Myocyte (in vitro differentiated cells): Measurements from ENCODE around the gene FAM185A. TPM values are rescaled to one million over a fixed set of nuclear protein-coding genes. Genes with fewer than 3 reads are reported as not detected.
A peak's percentile ranks its signal among the peaks of the same experiment; 100 is the strongest.
"Not testable (repeated sequence)": the region's sequence is repeated elsewhere in the genome, so short reads cannot be mapped to it uniquely, and the experiment has no call there.

ENCODE experiments used
- DNase-seq: peaks from one replicate; pipeline ENCODE4 v3.0.0-alpha.2; 2012; ENCODE audit warnings: low read depth
- total RNA-seq: library from RNA; depleted of rRNA; stranded (reverse); fragments of >200 nt; gene quantifications from 2 replicates; pipeline ENCODE4 v1.2.3, GENCODE V29; 2014

Gene FAM185A
- total RNA-seq, 1 donor from 2014 or later: 9.8 TPM

GRCh38 chr7:102776217-102776616 is 27.4 kb downstream of the FAM185A start:
- not testable (repeated sequence) for DNase-seq

- DNase-seq: not testable (repeated sequence)
These were observed 29.9 kb downstream of the FAM185A start for GRCh38 chr7:102778663-102779062.

- DNase-seq: not testable (repeated sequence)
These were observed 32.1 kb downstream of the FAM185A start for GRCh38 chr7:102780926-102781325.

DNA sequence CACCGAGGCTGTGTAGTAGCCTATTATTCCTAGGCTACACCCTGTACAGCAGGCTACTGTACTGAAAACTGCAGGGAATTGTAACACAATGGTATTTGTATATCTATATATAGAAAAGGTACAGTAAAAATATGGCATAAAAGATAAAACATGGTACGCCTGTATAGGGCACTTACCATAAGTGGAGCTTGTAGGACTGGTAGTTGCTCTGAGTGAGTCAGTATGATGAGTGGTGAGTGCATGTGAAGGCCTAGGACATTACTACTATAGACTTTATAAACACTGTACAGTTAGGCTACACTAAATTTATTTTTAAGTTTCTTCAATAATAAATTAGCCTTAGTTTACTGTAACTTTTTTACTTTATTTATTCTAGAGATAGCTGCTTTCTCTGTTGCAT is 40.0 kb downstream of the FAM185A start:
- DNase-seq: not testable (repeated sequence)

DNA sequence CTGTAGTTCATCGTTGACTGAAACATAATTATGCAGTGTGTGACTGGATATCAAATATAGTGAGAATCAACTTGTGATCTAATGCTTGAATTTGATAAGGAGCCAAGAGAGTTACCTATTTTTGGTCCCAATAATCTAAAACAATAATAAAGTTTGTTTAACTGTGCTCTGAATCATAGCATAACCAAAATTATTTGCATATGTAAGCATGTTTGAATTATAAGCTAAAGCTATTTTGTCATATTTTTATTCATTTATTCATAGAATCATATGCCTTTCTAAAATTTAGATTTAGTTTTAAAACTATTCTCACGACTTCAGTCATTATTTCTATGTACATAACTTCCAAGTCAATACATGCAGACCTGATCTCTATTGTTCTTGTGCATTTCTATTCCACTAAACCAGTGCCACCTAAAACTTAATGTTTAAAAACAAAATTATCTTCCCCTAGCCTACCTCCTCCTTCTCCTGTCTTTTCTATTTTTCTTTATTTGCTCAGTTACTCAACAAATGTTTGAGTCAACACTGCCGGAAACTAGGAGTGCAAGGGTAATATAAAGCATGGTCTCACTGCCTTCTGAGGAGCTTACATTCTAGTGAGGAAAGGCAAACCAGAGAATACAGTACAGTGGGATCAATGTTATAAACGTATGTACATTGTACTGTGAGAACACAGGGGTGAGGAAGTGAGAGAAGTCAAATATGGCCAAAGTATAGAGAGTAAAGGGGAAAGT is 41.7 kb downstream of the FAM185A start:
- not testable (repeated sequence) for DNase-seq

DNA sequence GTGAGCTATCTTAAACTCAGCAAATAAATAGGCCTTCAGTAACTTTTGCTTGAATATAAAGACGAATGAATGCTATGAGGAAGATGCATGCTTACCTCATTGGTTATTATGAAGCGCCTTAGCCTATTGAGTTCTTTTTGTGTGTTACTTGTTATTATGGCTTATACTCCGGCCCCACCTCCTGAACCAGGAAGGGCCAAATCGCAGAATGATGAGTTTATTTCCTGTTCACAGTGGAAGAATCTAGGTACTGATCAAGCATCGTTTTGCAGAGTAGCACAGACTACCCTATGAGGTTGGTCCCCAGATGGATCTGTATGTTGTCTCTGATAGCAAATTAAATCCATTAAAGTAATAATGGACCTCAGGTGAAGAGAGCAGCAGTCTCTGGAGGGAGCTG is 42.6 kb downstream of the FAM185A start:
- not testable (repeated sequence) for DNase-seq

DNA sequence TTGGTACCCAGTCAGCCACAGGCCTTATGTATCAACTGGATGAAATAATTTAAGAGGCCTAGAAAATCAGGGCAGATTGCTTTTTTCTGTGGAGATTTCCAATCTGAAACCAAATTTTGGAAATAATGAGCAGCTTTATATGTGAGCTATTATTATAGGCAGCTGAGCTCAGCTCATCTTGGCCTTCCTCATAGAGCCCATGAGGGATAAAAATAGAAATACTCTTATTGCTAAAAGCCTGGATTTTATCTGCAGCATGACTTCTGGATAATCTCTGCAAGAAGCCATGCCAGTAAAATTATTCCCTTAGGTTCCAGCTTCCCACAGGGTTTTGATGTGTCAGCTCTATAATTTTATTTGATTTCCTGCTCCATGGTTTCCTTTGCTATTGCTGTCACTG is 43.0 kb downstream of the FAM185A start:
- not testable (repeated sequence) for DNase-seq

DNA sequence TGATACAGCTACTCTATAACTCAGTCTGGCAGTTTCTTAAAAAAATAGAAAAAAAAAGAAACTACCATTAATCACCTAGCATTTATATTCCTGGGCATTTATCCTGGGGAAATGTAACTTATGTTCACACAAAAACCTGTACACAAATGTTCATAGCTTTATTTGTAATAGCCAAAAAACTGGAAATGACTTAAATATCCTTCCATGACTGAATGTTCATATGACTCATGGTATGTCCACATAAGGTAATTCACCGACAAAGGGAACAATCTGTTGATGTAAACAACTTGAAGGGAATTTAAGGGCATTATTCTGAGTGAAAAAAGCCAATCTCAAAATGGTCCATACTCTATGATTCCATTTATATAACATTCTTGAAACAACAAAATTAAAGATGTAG is 45.8 kb downstream of the FAM185A start:
- DNase-seq: not testable (repeated sequence)

DNA sequence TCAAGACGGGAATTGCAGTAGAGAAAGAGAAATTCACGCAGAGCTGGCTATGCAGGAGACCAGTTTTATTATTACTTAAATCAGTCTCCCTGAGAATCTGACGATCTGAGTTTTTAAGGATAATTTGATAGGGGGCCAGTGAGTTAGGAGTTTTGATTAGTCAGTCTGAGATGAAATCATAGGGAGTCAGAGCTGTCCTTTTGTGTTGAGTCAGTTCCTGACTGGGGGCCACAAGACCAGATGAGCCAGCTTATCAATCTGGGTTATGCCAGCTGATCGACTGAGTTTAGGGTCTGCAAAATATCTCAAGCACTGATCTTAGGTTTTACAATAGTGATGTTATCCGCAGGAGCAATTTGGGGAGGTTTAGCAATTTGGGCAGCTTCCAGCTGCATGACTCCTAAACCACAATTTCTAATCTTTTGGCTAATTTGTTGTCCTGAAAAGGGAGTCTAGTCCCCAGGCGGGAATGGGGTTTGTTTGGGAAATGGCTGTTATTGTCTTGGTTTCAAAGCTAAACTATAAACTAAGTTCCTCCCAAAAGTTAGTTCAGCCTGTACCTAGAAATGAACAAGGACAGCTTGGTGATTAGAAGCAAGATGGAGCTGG is 47.3 kb downstream of the FAM185A start:
- DNase-seq: not testable (repeated sequence)

DNA sequence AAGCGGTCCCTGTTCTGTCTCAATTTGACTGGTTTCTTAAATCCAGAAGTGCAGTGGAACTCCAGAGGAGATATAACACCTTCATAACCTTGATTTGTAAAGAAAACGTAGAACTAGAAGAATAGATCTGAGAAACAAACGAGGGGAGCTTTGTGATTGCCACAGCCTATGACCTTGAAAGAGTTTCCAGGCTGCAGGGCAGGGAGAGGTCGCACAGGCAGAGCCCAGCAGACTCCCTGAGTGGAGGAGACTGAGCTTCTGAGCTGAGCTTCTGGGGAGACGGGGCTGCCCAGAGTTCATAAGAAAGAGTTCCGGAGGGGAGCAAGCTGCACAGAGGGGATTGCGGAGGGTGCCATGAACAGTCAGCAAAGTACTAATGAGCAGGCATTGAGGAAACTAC is 57.8 kb downstream of the FAM185A start:
- DNase-seq: no peak

DNA sequence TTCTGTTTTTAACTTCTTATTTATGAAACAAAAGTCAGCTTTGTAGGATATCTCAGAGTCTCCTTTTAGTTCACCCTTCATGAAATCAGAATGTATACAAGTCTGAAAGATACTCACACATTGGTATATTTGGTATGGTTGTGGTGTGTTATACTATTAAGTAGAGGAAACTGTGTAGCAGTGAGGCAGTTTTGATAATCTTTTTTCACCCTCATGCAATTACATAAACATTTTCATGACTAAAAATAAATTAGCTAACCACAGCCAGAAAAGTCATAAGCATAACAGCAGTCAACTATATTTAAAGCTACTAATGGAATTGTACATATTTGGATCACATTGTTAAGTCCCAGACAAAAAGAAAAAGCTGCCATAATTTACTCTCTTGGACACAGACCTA is 62.1 kb downstream of the FAM185A start:
- peak; percentile 23 for DNase-seq

- DNase-seq: no peak
These were observed 63.3 kb downstream of the FAM185A start for GRCh38 chr7:102811942-102812678.

DNA sequence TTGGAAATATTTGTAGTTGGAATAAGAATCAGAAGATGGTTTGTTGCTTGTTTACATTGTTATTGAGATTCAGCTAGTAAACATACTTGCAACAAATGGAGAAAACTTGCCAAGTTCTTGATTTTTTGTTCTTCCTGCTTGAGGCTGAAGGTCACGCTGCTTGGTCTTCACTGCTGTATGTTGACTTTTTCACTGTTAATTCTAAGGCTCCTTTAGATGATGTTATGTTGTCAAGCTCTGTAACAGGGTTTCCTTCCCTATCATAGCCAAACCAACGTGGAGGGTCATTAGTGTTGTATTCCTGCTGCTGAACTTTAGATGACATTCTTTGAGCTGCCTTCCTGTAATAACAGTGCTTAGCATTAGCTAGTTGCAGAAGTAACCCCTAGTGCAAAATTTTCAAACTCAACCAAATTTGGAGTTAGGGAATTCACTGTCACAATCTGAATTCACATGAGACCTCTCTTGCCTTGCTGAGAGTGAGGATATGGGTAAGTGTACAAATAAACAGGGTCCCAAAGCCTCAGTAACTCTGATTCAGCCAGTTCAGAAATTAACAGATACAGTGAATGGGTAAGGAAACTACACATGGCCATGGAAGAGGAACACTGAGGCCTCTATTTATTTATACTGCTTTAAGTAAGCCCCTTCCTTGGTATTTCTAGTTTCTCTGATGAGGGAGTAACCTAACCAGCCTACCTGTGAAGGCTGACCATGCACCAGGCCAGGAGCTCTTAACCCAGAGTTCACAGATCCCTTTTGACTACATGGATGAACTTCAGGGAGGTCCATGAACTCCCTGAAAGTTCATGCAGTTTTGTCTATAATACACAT is 64.6 kb downstream of the FAM185A start:
- no peak for DNase-seq

GRCh38 chr7:102814025-102814471 is 65.2 kb downstream of the FAM185A start:
- DNase-seq: no peak

- no peak for DNase-seq
These were observed 69.1 kb downstream of the FAM185A start for GRCh38 chr7:102817616-102818573.

GRCh38 chr7:102819151-102819550 is 70.4 kb downstream of the FAM185A start:
- DNase-seq: no peak

DNA sequence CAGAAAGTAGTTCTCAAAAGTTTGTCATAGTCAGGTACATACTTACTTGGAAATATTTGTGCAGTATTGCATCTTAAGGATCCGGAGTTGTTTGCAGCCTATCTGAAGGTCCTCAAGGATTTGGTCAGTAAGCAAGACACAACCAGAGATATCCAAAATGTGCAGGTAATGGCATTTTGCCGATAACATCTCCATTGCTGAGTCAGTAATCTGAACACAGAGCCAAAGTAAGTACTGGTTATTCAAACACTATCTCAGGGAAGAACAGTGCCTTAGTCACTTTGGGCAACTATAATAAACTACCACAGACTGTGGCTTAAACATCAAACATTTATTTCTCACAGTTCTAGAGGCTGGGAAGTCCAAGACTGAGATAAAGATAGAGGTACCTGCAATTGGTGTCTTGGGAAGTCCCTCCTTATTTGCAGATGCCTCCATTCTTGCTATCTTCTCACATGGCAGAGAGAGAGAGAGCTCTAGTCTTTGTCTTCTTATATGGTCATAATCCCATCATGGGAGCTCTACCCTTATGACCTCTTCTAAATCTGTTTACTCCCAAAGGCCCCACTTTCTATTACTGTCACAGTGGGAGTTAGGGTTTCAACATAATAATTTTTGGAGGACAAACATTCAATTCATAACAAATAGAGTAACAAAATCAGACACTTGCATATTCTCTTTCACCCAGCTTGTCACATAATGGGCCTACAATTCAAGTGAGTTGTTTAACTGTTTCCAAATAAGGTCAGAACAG is 73.4 kb downstream of the FAM185A start:
- no peak for DNase-seq

DNA sequence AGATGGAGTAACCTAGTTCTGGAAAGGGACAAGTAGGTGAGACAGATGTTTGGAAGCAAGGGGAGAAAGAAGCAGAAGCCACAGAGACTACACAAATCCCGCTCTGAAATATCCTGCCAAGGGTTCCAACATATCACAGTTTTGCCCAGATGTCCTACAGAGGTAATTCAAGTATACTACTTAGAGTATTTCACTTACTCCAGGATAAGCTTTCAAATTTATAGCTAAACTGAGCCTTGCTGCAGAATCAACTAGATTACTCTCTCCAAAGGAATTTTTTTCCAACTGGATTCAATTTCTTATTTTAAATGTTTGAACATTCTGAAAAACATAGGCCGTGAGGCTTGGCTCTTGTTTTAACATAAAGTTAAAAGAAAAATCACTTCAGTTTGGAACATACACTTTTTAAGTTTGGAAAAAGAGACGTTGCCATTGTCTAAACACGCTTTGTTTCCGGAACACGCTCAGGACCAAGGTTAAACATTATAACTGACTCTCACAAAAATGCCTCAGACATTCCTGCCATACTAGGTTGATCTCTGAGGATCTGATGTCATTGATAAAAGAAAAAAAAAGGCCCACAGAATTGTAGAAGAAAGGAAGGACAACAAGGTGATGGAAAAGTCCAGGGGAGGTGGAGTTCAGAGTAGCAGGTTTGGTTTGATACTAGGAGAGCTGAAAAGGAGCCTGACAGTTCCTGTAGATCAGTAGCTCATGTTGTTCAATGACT is 74.8 kb downstream of the FAM185A start:
- no peak for DNase-seq

DNA sequence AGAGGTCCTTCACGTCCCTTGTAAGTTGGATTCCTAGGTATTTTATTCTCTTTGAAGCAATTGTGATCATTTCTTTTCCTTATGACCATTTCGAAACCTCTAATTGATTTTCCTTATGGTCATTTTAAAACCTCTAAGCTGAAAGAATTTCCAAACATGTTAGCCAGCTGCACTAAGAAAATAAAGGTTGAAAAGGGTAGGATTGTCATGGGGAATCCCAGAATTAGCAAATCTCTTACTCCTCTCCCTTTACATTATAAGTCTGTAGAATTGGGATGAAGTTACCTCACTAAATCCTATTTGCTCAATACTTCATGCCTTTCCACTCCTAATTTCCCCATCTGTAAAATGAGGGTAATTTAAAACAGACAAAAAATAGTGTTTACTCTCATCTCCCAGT is 79.5 kb downstream of the FAM185A start:
- no peak for DNase-seq
